GM18951 (cell line): ENCODE results near the gene ALDH1A1.

Source experiments
- POLR2A ChIP-seq: IDR thresholded peaks from 4 replicates; pipeline ENCODE4 v1.6.1; 2011; ENCODE audit warnings: mild to moderate bottlenecking; ENCODE audit not compliant: insufficient read length, insufficient read depth; ENCODE audit errors: extremely low read depth
- in situ Hi-C: fragments of 300-500 bp; cut with MboI; formaldehyde crosslinking; loops from one replicate; pipeline ENCODE4 v1.12.0; 2022; ENCODE audit warnings: low sequenced_read_pairs, mixed read lengths, inconsistent platforms; ENCODE audit not compliant: unreplicated experiment

The ALDH1A1 gene

DNA sequence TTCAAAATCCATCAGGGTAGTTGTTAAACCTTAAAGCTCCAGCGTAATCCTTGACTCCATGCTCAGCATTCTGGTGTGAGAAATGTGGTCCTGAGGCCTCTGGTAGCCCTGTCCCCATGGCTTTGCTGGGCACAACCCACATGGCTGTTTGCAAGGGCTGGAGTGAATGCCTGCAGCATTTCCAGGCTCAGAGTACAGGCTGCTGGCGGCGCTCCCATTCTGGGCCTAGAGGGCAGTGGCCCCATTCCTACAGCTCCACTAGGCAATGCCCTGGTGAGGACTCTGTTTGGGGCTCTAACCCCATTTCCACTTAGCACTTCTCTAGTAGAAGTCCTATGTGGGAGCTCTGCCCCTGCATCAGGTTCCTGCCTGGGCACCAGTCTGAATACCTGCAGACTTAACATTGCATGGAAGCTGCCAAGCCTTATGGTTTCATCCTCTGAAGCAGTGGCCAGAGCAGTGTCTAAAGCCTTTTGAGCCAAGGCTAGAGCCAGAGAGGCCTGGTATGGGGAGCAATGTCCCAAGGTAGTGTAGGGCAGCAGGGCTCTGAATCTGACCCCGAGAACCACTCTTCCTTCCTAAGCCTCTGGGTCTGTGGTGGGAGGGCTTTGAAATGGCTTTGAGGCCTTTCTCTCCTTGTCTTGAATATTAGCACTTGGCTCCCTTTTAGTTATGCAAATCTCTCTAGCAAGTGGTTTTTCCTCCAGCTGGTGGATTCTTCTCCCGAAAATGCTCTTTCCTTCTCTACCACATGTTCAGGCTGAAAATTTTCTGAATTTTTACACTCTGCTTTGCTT is 5.8 kb upstream of the ALDH1A1 start:
- in situ Hi-C loops, result no loop called here
- no peak for TF ChIP-seq POLR2A

DNA sequence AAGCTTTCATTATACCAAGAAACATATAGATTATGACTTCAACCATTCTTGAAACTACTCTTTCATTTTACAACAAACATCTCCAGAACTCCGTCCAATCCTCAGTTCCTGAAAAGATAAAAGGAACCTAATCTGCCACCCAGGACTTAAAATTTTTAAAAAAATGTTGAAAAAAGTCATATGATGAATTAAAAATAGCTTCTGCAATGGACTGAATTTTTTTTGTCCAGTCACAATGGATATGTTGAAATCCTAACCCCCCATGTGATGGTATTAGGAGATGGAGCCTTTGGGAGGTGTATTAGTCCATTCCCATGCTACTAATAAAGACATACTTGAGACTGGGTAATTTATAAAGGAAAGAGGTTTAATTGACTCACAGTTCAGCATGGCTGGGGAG is 2.7 kb upstream of the ALDH1A1 start:
- in situ Hi-C loops, result no loop called here
- no peak for TF ChIP-seq POLR2A

DNA sequence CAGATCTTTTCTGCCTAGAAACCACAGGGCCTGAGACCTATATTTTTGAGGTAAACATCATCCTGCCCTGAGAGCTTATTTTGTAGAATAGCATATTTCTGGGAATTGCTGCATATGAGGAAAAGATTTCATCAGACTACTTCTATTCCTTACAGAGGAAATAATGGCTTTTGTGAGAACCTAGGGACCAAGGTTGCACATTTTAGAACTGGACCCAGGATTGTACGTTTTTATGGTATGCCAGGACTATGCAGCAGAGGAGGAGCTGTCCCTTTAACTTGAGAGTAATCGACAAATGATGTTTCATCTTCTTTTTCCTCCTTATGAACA is 2.2 kb upstream of the ALDH1A1 start:
- no peak for TF ChIP-seq POLR2A
- in situ Hi-C loops, result no loop called here

DNA sequence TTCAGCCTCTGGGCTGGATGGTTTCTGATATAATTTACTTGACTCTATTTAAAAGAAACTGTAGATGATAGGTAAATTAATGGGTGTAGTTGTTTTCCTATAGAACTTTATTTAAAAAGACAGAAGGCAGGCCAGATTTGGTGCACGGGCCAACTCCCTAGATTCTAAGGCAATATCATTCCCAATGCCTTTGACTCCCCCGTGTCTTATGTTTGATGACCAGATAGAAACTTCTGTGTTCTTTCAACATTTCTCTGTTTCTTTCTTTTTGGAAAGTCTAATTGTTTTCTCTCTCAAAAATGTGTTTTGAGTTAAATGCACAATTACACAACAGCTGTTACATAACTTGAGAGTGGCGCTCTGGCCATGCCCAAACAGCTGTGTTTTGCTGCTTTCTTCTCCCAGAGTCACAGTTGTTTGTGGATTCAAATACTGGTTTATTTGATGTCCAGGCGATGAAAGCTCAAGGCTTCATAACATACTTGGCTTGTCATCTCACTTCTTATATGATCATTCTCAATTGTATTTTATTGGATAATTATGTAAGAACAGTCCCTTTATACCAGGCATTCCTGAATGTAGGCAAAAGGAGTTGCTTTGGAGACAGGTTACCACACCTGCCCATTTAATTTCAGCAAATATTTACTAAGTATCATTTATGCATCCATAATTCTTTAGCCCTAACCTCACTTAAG is 1.7 kb upstream of the ALDH1A1 start:
- no peak for TF ChIP-seq POLR2A
- in situ Hi-C loops, result no loop called here

DNA sequence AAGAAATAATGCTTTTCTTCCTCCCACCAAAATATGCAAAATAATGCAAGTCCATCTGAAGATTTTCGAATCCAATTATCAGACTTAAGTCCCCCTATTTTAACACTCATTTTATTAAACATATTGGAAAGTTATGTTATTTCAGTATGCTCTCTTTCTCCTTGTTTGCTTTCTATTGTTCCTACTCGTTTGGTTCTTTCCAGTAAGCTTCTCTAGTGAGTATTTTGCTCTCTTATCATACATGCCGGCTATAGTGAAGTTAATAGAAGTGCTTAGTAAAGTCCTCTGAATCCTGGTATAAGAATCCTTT is 517 bp downstream of the ALDH1A1 start:
- TF ChIP-seq POLR2A, result no peak

DNA sequence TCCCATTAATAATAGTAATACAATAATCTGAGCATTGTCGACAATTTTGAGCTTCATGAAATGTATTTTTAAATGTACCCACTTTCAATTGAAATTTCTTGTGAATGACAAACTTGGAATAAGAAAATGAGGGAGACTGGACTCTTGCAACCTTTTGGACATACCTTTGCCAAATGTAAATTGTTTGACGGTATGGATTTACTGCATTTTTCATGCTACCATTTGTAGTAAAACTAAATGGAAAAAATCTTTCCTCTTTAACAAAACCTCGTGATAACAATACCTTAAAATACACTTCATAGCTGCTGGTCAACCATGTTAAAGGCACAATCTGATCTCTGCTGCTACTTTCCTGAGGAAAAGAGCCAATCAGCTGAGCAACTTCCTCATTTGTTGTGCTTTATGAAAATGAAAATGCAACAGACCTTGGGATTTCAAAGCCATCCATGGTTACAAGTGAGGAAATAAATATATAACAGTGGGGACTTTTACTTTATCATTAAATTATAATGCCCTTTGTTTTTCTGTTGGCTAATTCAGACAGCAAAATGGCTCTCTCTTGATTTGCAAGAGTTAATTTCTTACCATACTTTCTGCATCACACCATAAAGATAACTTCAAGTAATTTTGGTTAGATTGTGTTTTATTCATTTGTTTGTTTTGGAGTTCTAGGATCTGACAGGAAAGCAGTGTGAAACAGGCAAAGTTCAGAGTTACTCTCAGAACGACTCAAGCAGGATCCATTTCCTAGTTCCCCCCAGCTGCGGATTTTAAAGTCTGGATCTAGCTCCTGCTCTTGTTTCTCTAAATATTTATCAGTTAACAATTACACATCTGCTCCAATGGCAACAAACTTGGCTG is 1.1 kb downstream of the ALDH1A1 start:
- TF ChIP-seq POLR2A, result no peak

More for the DNA sequence above, 517 bp downstream of the ALDH1A1 start:
- in situ Hi-C loops, result no loop called here

DNA sequence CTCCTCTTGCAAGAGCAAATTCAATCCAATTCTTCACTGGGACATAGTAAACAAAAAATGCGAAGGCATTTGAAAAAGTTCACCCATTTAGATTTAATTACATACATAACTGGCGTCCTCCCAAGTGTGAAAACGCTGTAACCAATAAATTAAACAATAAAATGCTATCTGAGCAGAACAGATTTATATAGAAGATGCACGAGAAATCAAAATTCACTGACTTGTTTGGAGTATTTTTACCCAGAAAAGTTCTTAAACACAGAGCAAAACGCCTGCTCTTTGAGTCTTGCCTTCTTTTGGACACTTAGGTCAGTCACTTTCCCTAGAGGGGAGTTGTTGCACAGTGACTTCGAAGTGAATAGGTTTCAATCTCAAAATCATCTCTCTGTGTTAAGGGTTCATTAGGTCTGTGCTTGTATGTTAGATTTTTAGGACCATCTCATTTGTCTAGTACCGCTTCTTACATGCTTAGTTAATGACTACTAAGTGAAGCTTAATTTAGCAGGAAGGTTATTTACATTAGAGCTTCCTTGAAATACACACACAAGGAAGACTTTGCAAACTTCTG is 1.9 kb downstream of the ALDH1A1 start:
- TF ChIP-seq POLR2A, result no peak
- in situ Hi-C loops, result no loop called here

More for the DNA sequence above, 1.1 kb downstream of the ALDH1A1 start:
- in situ Hi-C loops, result no loop called here

DNA sequence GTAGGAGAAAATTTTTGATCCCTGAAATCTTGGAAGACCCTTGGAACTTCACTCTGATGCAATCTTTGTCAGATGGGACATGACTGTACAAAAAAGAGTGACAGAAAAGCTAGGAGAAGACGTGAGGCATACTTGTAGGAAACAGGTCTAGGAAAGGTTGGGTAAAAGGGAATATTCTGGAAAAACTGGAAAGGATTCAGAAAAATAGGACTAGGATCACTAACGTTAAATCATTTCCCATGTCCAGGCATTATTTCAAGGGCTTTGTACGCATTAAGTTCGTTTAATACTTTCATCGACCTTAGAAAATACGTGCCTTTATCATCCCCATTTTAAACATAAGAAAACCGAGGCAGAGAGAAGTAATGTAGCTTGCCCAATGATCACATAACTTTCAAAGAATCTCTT is 2.9 kb downstream of the ALDH1A1 start:
- no peak for TF ChIP-seq POLR2A
- in situ Hi-C loops, result no loop called here

DNA sequence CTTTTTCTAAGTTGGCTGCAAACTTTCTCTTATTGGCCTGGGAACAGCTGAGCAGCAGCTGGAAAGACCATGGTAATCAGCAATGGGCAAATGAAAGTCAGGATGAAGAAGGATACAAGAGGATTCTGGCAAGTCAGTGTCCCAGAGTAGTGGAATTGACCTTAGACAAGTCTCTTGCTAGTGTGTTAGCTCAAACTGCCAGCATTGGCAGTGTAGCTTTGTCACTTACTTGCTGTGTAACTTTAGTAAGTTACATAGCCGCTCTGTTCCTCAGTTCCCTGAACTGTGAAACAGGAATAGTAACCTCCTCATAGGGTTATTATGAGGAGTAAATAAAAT is 3.6 kb downstream of the ALDH1A1 start:
- in situ Hi-C loops, result no loop called here
- TF ChIP-seq POLR2A, result no peak

DNA sequence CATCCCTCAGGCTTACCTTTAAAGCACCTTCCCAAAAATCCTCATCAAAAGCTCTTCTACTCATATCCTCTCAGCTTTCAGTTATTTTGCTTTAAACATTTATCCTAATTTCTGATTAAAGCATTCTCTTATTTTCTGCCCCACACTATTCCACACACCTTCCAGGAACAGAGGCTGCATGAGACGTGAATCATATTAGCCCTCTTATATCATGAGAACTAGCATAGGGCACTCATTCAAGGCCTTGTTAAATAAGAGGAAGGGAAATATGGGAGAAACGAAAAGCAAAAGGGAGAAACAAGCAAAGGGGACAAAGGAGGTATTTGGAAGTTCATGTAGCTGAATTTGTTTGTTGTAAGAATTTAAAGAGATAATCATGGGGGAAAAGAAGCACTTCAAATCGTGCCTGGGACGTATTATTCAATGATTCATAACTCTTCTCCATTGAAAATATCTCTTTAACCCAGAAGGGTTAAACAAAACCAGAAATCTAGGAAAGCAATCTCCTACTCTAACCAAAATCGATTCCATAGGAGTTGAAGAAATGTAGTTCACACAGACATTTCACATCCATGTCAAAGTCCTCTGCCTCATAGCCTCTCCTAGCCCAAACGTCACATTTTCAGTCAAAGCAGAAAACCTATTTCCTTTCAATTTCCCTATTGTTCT is 4.1 kb downstream of the ALDH1A1 start:
- in situ Hi-C loops, result no loop called here
- no peak for TF ChIP-seq POLR2A

DNA sequence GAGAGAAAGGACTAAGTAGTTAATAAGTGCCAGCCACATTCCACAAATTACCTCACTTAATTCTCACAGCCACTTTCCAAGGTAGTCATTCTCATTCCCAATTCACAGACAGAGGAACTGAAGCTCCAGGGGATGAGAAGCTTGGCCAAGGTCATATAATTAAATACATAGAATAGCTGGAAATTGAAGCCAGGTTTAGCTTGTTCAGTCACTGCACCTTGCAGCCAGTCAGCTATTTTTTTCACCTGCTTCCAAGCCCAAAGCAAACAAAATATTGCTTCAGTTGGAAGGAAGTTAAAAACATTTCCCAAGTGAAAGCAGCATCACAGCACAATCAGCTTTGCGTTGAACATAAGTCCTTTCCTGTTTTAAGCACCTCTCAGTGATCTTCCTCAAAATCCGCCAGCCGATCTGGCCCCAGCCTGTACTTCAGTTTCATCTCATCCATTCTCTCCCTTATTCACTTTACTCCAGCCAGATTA is 4.8 kb downstream of the ALDH1A1 start:
- TF ChIP-seq POLR2A, result no peak
- in situ Hi-C loops, result no loop called here

DNA sequence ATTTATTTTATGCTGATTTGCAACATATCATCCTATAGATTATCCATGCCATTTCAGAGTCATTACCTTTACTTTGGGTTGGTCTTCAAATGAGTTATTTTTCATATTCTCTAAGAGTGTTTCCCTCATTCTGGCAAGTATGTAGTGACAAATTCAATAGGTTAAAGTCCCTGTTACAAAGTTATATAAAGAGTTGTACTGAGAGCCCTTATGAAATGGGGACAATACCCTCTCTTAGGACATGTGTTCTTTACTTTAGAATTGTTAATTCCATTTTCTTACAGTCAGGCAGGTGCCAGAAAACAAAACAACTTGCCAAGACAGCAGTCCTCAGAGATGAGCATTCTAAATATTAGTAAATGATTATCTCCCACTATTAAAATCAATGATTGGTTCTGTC is 6.0 kb downstream of the ALDH1A1 start:
- in situ Hi-C loops, result no loop called here
- TF ChIP-seq POLR2A, result no peak

DNA sequence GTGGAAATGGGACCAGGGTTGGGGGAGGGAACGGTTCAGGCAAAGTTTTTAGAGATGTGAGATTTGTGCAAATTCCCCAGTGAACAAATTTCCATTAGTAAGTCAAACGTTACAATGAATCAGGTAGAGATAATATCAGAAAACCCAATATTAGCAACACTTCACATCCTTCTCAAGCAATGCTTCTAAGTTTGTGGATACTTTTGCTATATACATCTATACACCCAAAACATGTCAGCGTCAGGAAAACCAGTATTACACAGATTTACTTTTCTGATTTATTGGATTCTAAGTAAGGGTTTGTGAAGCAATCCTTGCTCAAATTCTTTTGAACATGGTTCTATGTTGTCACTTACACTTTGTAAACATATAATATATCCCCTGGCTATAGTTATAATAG is 6.5 kb downstream of the ALDH1A1 start:
- in situ Hi-C loops, result no loop called here
- no peak for TF ChIP-seq POLR2A
